C4-2B (cell line): Measurements from ENCODE around the gene WSCD1.

ENCODE experiments used
- ZFX ChIP-seq: fragments of 450-650 bp; IDR thresholded peaks from 2 replicates; pipeline ENCODE4 v1.6.1; 2017
- TF ChIP-seq, protein P1 (sequence below): fragments of 450-650 bp; conservative IDR thresholded peaks from 2 replicates; pipeline ENCODE4 v1.5.1; 2017; ENCODE audit warnings: mild to moderate bottlenecking

DNA sequence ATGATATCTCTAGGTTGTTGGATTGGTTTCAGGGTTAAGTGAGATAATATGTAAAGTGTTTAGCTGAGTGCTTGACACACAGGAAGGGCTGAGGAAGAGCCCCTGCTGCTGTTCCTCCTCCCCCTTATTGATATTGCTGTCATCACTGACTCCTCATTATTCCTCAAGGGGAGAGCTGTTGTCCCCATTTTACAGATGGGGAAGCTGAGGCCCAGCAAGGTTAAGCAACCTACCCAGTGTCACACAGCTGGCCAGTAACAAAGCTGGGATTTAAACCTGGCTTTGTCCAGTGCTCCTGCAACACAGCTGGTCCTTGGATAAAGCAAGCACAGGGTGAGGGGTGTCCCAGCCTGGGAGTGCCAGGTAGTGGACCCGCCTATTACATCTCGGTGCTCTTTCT lies 9.8 kb downstream of the WSCD1 start:
- TF ChIP-seq ZFX, result no peak
- TF ChIP-seq, protein P1, sequence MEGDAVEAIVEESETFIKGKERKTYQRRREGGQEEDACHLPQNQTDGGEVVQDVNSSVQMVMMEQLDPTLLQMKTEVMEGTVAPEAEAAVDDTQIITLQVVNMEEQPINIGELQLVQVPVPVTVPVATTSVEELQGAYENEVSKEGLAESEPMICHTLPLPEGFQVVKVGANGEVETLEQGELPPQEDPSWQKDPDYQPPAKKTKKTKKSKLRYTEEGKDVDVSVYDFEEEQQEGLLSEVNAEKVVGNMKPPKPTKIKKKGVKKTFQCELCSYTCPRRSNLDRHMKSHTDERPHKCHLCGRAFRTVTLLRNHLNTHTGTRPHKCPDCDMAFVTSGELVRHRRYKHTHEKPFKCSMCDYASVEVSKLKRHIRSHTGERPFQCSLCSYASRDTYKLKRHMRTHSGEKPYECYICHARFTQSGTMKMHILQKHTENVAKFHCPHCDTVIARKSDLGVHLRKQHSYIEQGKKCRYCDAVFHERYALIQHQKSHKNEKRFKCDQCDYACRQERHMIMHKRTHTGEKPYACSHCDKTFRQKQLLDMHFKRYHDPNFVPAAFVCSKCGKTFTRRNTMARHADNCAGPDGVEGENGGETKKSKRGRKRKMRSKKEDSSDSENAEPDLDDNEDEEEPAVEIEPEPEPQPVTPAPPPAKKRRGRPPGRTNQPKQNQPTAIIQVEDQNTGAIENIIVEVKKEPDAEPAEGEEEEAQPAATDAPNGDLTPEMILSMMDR, result no peak
